GM18505 (cell line): ENCODE measurements around the gene LHX2.

Experiments
- ATAC-seq: cut with Tn5 transposase; IDR thresholded peaks from one replicate; pipeline ENCODE4 v1.9.1; 2021; ENCODE audit not compliant: unreplicated experiment
- POLR2A ChIP-seq: IDR thresholded peaks from 4 replicates; pipeline ENCODE4 v1.6.1; 2011; ENCODE audit warnings: borderline replicate concordance; ENCODE audit not compliant: insufficient read depth, insufficient read length; ENCODE audit errors: extremely low read depth

LHX2 gene

DNA sequence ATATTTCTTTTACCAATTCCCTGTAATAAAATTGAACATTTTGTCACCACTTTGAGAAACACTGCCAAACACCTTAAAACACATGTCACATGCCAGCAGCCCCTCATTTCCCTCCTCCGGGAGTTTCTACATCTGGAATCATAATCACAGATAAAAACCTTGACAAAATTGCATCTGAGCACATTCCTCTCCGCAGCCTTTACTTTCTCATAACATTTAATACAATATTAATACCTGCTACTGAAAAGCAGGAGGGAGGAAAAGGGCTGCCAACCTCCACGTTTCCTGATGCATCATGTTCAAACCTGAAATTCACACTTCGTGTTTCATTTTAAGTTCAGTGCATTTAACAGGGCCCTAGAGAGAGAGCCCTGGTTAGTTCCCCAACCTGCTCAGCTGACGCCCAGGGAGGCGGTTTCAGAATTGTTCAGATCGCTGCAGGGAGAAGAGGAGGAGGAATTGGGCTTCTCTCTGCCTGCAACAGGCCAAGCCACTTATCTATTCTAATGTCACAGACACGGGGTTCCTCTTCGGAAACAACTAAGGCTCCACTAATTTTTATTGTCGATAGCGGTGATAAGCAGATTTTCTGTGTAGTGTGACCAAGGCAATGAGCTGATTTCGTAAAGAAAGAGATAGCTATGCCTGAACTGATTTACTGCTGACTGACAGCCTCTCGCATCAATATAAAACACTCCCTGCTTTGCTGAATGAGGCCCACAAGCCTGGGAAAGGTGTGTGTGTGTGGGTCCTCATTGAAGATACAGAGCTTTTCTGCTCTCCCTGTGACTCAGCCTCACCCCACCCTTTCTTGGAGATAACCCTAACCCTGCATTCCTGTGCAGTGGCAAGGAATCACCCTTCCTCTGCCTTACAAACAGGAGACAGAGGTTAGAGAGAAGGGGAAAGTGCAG, 4.9 kb upstream of the LHX2 start:
- peak; percentile 38 for ATAC-seq
- TF ChIP-seq POLR2A = no peak

DNA sequence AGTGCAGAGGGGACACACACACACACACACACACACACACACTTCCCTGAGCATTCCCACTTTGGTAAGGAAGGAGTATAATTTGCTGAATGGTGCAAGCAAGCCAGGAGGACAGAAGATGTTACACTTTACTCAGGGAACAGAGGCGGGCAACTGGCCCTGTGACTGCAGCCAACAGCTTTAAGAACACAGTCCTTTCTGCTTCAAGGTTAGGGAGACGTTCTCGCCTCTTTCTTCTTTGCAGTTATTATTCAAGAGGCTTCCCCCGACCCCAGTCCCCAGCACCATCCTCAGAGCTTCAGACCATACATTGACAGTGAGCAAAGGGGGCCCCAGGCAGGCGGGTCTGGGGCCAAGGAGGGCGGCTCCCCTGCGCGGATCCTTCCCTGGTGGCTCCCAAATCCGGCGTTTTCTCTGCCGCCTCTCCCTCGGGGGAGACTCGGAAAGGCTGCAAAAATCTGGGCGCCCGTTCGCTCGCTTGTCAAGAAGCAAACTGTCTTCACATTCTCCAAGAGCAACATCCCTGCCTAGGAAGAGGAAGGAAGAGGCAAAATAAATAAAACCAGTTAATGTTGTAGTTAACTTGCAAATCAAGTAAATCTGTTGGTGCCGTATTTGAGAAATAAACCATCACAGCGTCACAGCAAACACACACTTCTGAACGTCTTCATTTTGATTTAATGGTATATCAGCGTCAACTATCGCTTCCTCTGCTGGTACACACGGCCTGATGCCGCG, 3.8 kb upstream of the LHX2 start:
- TF ChIP-seq POLR2A = no peak
- ATAC-seq = no peak

DNA sequence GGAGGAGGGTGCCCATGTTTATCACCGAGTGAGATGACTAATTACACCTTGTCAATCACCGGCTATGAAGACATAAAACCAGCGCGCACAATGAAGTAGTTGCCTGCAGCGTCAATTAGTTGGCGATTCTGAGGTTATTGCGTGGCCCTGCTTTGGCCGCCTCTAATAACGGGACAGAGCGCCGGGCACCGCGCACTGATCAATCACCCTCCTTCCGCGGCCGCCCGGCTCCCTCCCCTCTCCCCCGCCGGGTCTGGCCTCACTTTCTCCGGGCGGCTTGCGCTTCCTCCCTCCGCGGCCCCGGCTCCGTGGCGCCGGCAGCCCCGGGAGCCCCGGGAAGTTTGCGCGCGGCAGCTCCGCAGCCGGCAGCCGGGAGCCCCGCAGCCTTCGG, 3.3 kb upstream of the LHX2 start:
- TF ChIP-seq POLR2A = no peak
- no peak for ATAC-seq

DNA sequence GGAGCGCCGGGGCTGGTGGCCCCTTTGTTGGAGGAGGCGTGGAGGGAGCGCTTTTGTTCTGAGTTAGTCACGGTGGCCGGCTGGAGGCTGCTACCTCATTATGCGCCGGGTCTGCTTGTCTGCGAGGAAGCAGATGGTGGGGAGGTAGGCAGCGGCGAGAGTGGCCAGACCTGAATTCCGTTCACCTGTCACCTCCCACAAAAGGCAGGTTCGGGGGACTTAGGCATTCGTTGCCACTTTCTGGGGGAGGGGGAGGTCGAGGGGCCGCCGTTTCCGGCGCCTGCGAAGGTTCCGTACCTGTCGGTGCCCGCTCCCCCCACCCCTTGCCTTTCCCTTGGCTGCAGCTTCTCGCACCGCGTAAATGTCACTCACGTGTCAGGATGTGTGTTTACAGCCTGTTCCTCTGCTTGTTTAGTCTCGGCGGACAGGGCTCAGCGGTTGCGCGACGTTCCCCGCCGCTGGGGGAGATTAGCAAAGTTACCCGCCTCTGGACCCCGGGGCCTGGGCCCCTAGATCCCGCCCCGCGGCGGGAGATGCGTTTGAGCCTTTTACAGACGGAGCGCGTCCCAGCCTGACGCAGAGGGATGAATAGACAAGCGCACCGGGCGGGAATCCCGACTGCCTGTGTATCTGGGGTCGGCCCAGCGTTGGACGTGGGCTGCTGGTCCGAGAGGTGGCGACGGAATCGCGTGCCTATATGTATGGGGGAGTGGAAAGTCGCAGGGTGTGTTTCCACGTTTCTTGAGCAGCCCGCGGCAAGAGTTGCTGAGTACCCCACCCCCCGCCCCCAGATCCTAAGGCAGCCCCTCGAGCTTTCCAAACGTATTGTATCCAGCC, 2.7 kb upstream of the LHX2 start:
- no peak for TF ChIP-seq POLR2A
- no peak for ATAC-seq

DNA sequence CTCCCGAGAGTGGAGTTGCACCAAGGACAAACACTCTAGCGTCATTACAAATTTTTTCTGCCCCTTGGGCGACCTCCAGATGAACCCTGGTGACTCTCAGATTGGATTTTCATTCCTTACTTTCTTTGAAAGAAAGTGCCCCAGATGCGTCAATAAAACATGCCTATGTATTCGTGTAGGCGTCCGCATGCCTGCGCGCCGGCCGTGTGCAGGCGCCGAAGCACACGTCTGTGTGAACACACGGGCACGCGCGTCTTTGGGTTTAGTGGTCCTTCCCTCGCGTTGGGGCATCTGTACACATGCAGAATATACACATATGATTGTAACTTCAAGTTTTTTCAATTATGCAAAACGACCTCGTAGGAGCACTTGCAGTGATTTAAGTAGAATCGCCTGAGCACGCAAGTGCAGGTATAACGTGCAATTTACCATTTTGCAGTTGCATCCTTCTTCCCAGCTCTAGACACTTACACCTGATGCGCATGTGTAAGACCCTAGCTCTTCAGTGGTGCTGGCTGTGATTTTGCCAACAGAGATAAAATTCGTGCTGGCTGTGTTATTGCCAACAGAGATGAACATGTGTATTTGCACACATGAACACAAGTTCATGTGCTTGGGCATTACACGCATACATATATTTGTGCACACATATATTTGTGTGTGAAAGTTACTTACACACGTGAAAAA, 1.9 kb upstream of the LHX2 start:
- TF ChIP-seq POLR2A = no peak
- no peak for ATAC-seq

DNA sequence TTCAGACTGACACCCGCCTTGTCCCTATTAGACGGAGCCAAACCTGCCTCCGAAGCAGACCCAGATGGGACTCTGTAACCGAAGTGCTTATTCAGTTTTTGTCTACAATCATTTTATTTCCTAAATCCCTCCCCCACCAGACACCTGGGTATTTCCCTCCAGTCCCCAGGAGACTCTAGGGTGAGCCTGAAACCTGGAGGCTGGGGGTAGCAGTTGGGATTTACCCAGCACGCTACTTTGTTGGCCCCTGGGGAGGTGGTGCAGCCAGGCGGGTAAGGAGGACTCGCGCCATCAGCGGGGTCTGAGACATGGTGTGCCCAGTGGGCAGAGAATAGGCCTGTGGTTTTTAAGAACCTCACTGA, 1.3 kb upstream of the LHX2 start:
- TF ChIP-seq POLR2A = no peak
- ATAC-seq = no peak

DNA sequence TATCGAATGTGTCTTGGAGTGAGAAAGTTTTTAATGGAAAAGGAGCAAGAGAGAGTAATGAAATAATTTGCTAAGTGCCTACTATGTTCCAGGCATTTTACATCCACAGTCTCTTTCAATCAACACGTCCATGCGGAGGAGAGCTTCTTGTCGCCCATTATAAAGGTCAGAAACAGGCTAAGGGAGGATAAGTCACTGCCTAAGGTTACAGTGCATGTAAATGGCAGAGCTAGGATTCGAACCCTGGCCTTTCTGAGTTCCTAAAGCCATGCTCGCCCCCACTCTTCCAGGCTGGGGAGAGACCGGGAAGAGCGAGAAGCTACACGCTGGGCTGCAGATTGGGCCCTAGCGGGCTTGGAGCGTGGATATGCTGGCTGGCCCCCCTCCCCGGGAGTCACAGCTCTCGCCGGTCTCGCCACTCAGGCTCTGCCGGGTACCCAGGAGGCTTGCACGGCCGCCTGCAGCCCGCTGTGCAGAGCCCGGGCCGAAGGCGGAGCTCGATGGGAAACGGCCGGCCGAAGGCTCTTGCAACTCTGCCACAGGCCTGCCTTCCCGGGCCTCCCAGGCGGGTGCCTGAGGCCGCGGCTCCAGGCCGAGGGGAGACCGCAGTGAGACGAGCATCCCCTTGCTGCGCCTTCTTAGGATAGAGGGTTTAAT, 775 bp upstream of the LHX2 start:
- no peak for ATAC-seq
- no peak for TF ChIP-seq POLR2A

DNA sequence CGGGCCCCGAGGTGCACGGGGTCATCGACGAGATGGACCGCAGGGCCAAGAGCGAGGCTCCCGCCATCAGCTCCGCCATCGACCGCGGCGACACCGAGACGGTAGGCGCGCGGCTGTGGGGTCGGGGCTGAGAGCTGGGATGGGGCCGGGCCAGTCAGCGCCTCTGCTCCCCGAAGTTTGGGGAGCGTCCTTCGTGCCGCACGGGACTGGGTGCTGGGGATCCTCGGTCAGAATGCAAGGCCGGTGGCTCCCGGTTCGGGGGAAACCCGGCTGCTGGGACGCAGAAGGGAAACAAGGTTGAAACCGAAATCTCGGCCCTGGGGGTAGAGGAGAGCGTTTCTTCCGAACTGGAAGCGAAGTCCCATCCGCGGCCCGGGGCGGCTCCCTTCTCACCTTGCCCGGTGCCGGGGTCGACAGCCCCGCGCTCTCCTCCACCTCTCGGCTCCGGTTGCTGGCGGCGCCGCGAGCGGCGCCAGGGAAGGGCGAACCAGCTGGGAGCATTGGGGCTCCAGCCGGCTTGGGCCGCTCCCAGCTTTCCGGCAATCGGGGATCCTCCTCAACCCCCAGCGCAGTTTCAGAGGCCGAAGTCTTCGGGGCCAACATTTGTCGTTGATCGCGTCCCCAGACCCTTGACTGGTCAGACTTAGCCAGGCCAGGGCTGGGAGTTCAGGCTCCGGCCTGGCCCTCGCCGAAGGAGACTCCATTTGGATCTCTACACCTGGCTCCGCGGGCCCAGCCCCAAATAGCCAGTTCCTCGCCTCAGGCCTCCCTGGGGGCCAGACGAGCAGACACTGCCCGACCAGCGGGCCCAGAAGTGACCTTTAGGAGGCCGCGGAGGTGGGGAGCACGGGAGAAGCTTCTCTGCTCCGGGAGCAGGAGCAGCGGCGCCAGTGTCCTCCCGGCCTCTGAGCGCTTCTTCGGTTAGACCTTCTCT, 1.1 kb downstream of the LHX2 start:
- ATAC-seq = no peak
- no peak for TF ChIP-seq POLR2A

DNA sequence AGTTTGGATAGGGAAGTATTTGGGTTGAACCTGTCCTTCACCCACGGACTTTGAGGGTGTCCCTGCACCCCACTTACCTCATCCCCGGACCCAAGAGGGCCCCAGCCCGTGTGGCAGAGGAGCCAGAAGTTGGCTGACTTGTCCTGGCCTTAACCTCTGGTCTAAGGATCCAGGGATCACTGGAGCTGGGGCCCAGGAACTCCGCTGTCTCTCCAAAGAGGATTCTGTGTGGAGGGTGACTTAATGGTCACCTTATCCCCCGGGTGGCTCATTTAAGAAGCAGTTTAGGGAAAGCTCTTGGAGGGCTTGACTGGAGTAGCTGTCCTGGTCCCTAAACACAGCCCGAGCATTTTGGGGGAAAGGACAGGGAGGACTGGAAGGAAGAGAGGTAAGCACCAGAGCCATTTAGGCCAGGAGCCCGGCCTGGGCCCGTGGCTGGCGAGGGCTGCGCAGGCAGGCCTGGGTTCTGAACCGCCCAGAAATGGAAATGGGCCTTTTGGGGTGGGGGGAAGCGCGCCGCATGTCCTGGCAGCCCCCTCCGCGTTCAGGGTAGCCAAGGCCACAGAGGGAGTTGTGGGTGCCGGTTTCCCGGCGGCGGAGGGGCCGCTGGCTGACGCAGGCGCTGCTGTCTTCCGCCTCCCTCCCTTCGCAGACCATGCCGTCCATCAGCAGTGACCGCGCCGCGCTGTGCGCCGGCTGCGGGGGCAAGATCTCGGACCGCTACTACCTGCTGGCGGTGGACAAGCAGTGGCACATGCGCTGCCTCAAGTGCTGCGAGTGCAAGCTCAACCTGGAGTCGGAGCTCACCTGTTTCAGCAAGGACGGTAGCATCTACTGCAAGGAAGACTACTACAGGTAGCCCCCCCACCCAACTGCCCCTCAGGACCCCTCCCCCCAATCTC, 2.0 kb downstream of the LHX2 start:
- TF ChIP-seq POLR2A = no peak
- no peak for ATAC-seq

DNA sequence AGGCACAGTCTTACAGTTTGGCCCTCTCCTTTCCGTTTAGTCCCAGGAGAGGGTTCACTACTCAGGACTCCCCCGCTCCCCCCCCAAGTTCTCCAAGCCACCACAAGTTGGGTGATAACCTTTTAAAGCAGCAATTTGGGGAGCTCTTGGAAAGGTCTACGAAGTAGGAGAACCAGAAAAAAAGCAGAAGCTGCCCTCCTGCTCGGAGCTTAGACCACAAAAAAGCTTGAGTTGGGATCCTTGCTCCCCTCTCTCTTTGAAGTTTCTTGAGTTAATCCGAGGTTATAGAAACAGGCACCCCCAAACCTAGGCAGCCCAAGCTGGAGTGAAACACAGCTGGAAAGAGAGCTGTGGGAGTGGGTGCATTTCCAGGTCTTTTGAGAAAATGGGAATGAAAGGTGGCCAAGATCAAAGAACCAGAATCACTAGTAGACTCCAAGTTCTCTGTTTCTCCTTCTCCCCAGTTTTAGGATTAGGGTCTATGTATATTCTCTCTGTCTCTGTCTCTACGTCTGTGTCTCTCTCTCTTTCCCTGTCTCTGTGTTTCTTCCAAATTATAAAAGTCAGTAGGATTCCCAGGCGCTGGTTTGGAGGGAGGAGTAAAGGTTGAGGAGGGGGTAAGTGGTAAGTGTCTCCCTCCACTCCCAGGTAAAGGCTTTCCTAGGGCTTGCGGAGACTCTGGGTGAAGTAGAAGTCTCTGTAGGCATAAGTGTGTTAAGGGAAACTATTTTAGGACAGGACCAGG, 2.8 kb downstream of the LHX2 start:
- ATAC-seq = no peak
- no peak for TF ChIP-seq POLR2A

DNA sequence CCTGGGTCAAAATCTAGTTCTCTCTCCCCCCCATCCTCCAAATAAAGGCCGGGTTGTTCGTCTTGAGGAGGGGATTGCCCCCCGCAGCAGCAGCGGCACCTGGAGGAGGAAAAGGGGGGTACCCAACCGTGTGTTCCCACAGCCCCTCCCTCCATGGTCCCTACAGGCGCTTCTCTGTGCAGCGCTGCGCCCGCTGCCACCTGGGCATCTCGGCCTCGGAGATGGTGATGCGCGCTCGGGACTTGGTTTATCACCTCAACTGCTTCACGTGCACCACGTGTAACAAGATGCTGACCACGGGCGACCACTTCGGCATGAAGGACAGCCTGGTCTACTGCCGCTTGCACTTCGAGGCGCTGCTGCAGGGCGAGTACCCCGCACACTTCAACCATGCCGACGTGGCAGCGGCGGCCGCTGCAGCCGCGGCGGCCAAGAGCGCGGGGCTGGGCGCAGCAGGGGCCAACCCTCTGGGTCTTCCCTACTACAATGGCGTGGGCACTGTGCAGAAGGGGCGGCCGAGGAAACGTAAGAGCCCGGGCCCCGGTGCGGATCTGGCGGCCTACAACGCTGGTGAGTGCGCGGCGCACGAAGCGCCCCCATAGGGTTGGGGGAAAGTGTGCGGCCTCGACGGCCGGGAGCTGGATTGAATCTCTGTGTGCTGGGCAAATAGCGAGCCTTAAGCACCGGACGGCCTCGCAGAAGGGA, 3.5 kb downstream of the LHX2 start:
- ATAC-seq = no peak
- TF ChIP-seq POLR2A = no peak
